Measurements from ENCODE around the gene MICALL1. TPM values are rescaled to one million over a fixed set of nuclear protein-coding genes. Genes with fewer than 3 reads are reported as not detected.
A peak's percentile ranks its signal among the peaks of the same experiment; 100 is the strongest.

Gene MICALL1
- total and polyA plus RNA-seq, 2 of the 13 experiments (the other 11 are each of a cell fraction or from before 2014, with no cell fraction given), result 7.6 to 10.6 TPM

GRCh38 chr22:37953437-37954179, 47.5 kb downstream of the MICALL1 start, which contains the start of the genes C22orf23 and POLR2F (continued):
- TF ChIP-seq AKNA (CRISPR knock-in tag; IDR thresholded peaks at IDR 0.05; ENCODE audit: borderline replicate concordance) (no peak), YEATS2 (CRISPR knock-in tag; IDR thresholded peaks at IDR 0.05; ENCODE audit: borderline replicate concordance) (peak; percentile 69; the same call in 1 of the 2 replicates), POLR2A (IDR thresholded peaks at IDR 0.05; ENCODE audit: insufficient read depth in 1 of 2, low read depth in 2 of 2, low read length in 2 of 2) (peak; percentile 52 to 89; a peak in 3 of 4 replicates), DZIP1 (CRISPR knock-in tag; IDR thresholded peaks at IDR 0.05) (0 out of 2 replicates have a peak, but pooled peaks have one; percentile 26), TFDP1 (CRISPR knock-in tag; IDR thresholded peaks at IDR 0.05; ENCODE audit: borderline replicate concordance) (peak; percentile 45; the same call in 1 of the 2 replicates), ZNF574 (CRISPR knock-in tag; IDR thresholded peaks at IDR 0.05) (peak; percentile 72), MED8 (CRISPR knock-in tag; IDR thresholded peaks at IDR 0.05; ENCODE audit: insufficient replicate concordance) (peak; percentile 56), BCL6 (CRISPR knock-in tag; IDR thresholded peaks at IDR 0.05) (0 out of 2 replicates have a peak, but pooled peaks have one; percentile 21), FOXM1 (CRISPR knock-in tag; IDR thresholded peaks at IDR 0.05) (no peak)
